ENCODE results near the gene MAD1L1.

- TF ChIP-seq ZNF274 (IDR thresholded peaks at IDR 0.05; ENCODE audit: low read length) (no peak), ZNF274 (tag by site-specific recombination; IDR thresholded peaks at IDR 0.05; ENCODE audit: borderline replicate concordance) (no peak), ZNF114 (tag by site-specific recombination; IDR thresholded peaks at IDR 0.05) (no peak), ZNF677 (tag by site-specific recombination; IDR thresholded peaks at IDR 0.05) (no peak), ZNF175 (tag by site-specific recombination; IDR thresholded peaks at IDR 0.05) (no peak), ZNF654 (tag by site-specific recombination; IDR thresholded peaks at IDR 0.05; ENCODE audit: low read depth) (no peak), ZNF48 (tag by site-specific recombination; IDR thresholded peaks at IDR 0.05) (no peak), ZNF558 (tag by site-specific recombination; IDR thresholded peaks at IDR 0.05) (no peak), ZNF121 (tag by site-specific recombination; IDR thresholded peaks at IDR 0.05) (no peak), ZNF394 (tag by site-specific recombination; IDR thresholded peaks at IDR 0.05; ENCODE audit: borderline replicate concordance) (no peak), ZNF423 (tag by site-specific recombination; IDR thresholded peaks at IDR 0.05) (no peak), ZNF404 (tag by site-specific recombination; IDR thresholded peaks at IDR 0.05) (no peak), YY1 (tag by site-specific recombination; IDR thresholded peaks at IDR 0.05) (no peak), ZBTB21 (tag by site-specific recombination; IDR thresholded peaks at IDR 0.05) (no peak)
- TF ChIP-seq, protein P1, sequence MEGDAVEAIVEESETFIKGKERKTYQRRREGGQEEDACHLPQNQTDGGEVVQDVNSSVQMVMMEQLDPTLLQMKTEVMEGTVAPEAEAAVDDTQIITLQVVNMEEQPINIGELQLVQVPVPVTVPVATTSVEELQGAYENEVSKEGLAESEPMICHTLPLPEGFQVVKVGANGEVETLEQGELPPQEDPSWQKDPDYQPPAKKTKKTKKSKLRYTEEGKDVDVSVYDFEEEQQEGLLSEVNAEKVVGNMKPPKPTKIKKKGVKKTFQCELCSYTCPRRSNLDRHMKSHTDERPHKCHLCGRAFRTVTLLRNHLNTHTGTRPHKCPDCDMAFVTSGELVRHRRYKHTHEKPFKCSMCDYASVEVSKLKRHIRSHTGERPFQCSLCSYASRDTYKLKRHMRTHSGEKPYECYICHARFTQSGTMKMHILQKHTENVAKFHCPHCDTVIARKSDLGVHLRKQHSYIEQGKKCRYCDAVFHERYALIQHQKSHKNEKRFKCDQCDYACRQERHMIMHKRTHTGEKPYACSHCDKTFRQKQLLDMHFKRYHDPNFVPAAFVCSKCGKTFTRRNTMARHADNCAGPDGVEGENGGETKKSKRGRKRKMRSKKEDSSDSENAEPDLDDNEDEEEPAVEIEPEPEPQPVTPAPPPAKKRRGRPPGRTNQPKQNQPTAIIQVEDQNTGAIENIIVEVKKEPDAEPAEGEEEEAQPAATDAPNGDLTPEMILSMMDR (tag by site-specific recombination; IDR thresholded peaks at IDR 0.05) = no peak
These were observed 147.8 kb downstream of the MAD1L1 start for GRCh38 chr7:2084781-2085505.

Measured in HEK293 (cell line).